CD14-positive monocyte (primary cell): ENCODE results near the gene NUMBL. TPM values are rescaled to one million over a fixed set of nuclear protein-coding genes. Genes with fewer than 3 reads are reported as not detected.

Experiments used
- DNase-seq, 3 donors: peaks; one replicate each; pipeline ENCODE4 v3.0.0-alpha.2; 2011 to 2022
- H2AFZ ChIP-seq: 2 replicates; pipeline ENCODE4 v1.6.0; 2012; ENCODE audit warnings: mild to moderate bottlenecking, low read depth, low read length, inconsistent platforms; ENCODE audit not compliant: insufficient read depth, poor library complexity, severe bottlenecking
- H3K27ac ChIP-seq, 2 donors: 1 replicate in 1 of 2; 2 replicates in 1 of 2; pipeline ENCODE4 v1.5.1; 2012 to 2013; ENCODE audit warnings: low read length in 2 of 2, control low read depth in 1 of 2, inconsistent platforms in 1 of 2, low read depth in 1 of 2, mild to moderate bottlenecking in 1 of 2
- H3K27me3 ChIP-seq, 2 donors: one replicate each; pipeline versions ENCODE4 v1.6.0 to v1.6.1; 2011 to 2013; ENCODE audit warnings: low read length in 2 of 2; ENCODE audit not compliant: control insufficient read depth in 2 of 2, insufficient read depth in 2 of 2
- H3K36me3 ChIP-seq, 2 donors: replicated peaks in 1 of 2; 1 replicate in 1 of 2; 2 replicates in 1 of 2; pipeline versions ENCODE4 v1.5.1 to v1.6.1; 2012 to 2013; ENCODE audit warnings: low read length in 2 of 2, control low read depth in 1 of 2, inconsistent platforms in 1 of 2, mild to moderate bottlenecking in 1 of 2; ENCODE audit not compliant: insufficient read depth in 2 of 2, control insufficient read depth in 1 of 2
- H3K4me1 ChIP-seq, 2 donors: 1 replicate in 1 of 2; 2 replicates in 1 of 2; pipeline versions ENCODE4 v1.5.1 to v1.6.1; 2012 to 2013; ENCODE audit warnings: low read length in 2 of 2, control low read depth in 1 of 2, inconsistent platforms in 1 of 2, mild to moderate bottlenecking in 1 of 2, moderate library complexity in 1 of 2; ENCODE audit not compliant: insufficient read depth in 2 of 2, control insufficient read depth in 1 of 2
- H3K4me2 ChIP-seq: replicated peaks from 2 replicates; pipeline ENCODE3; 2012; ENCODE audit warnings: low read length, moderate library complexity, mild to moderate bottlenecking; ENCODE audit not compliant: poor library complexity, severe bottlenecking; ENCODE audit errors: extremely low read depth
- H3K4me3 ChIP-seq, 3 experiments: fragments of 200-600 bp in 1 of 3; sonication (generic) in 1 of 3; replicated peaks in 1 of 3; 1 replicate in 2 of 3; 2 replicates in 1 of 3; pipeline ENCODE4 v1.5.1; 2011 to 2013; ENCODE audit warnings: low read length in 3 of 3, mild to moderate bottlenecking in 3 of 3, control low read depth in 2 of 3, low read depth in 2 of 3, inconsistent platforms in 1 of 3, moderate library complexity in 1 of 3
- H3K79me2 ChIP-seq: 2 replicates; pipeline ENCODE4 v1.6.0; 2012; ENCODE audit warnings: mild to moderate bottlenecking, control low read depth, inconsistent platforms, low read length, moderate library complexity; ENCODE audit not compliant: insufficient read depth
- H3K9ac ChIP-seq: 2 replicates; pipeline ENCODE4 v1.6.0; 2017; ENCODE audit warnings: low read length, mild to moderate bottlenecking; ENCODE audit not compliant: insufficient read depth, poor library complexity, severe bottlenecking
- H3K9me3 ChIP-seq, 2 donors: replicated peaks in 1 of 2; 1 replicate in 1 of 2; 2 replicates in 1 of 2; pipeline versions ENCODE4 v1.5.1 to v1.6.1; 2012 to 2013; ENCODE audit warnings: low read length in 2 of 2, control low read depth in 1 of 2; ENCODE audit not compliant: control insufficient read depth in 1 of 2, insufficient read depth in 1 of 2
- H4K20me1 ChIP-seq: 2 replicates; pipeline ENCODE4 v1.6.0; 2012; ENCODE audit warnings: mild to moderate bottlenecking, low read length, control low read depth, moderate library complexity; ENCODE audit not compliant: insufficient read depth
- H3K27ac Mint-ChIP-seq, 7 donors: one replicate each; pipeline ENCODE4 v1.8.0; 2020; ENCODE audit warnings: mild to moderate bottlenecking in 7 of 7, mixed read lengths in 7 of 7, moderate library complexity in 6 of 7, inconsistent platforms in 2 of 7
- H3K27me3 Mint-ChIP-seq, 3 donors: one replicate each; pipeline ENCODE4 v1.8.0; 2021 to 2022; ENCODE audit warnings: low read depth in 3 of 3, mild to moderate bottlenecking in 3 of 3, mixed read lengths in 3 of 3, moderate library complexity in 3 of 3, inconsistent platforms in 1 of 3
- H3K36me3 Mint-ChIP-seq, 2 donors: one replicate each; pipeline ENCODE4 v1.8.0; 2020; ENCODE audit warnings: mixed read lengths in 2 of 2, inconsistent platforms in 1 of 2, mild to moderate bottlenecking in 1 of 2
- H3K4me1 Mint-ChIP-seq: one replicate; pipeline ENCODE4 v1.8.0; 2020; ENCODE audit warnings: mild to moderate bottlenecking, mixed read lengths
- H3K4me3 Mint-ChIP-seq, 2 donors: one replicate each; pipeline ENCODE4 v1.8.0; 2020; ENCODE audit warnings: mild to moderate bottlenecking in 2 of 2, mixed read lengths in 2 of 2, moderate library complexity in 1 of 2
- H3K9me3 Mint-ChIP-seq, 7 donors: one replicate each; pipeline ENCODE4 v1.8.0; 2020 to 2022; ENCODE audit warnings: mixed read lengths in 7 of 7, mild to moderate bottlenecking in 6 of 7, moderate library complexity in 6 of 7, inconsistent platforms in 2 of 7
- CTCF ChIP-seq: fragments of 200-600 bp; IDR thresholded peaks from one replicate; pipeline ENCODE4 v1.8.0; 2022; ENCODE audit warnings: antibody characterized with exemption, mild to moderate bottlenecking
- WGBS: methylation state at CpG from one replicate; pipeline ENCODE4 v1.1.5; 2013; ENCODE audit warnings: missing lambda C conversion rate; ENCODE audit not compliant: insufficient coverage; 5-methylcytosine and 5-hydroxymethylcytosine counted together
- intact Hi-C, 2 donors: fragments of 100-400 bp; cut with micrococcal nuclease; formaldehyde crosslinking; loops; one replicate each; pipeline versions ENCODE4 v1.15.0 to v1.15.1; 2023
- polyA plus RNA-seq, 3 donors: library from polyadenylated mRNA; depleted of rRNA in 1 of 3; unstranded in 2 of 3; stranded (reverse) in 1 of 3; fragments of 300-500 nt in 2 of 3; fragments of >200 nt in 1 of 3; fragmentation: Illumina TruSeq in 2 of 3; gene quantifications; 1 replicate in 2 of 3; 2 replicates in 1 of 3; pipeline ENCODE4 v1.2.3, GENCODE V29; 2012 to 2021

NUMBL gene
- polyA plus RNA-seq, 3 donors = 0.12 to 7.2 (median 0.45) TPM

- Histone ChIP-seq H3K27ac (no peak overlapping the region), H3K9ac (no peak overlapping the region), H3K36me3 (no peaks in the 10 kb centered on the region), H4K20me1 (no peaks in the 10 kb centered on the region), H3K4me2 (no peak overlapping the region), H3K27me3 (peaks cover 0 to 3% of the 10 kb centered on the region in 2 donors), H3K79me2 (no peaks in the 10 kb centered on the region), H3K4me1 (peaks cover 11 to 12% of the 10 kb centered on the region in 2 donors), H3K4me3 (no peak overlapping the region), H2AFZ (no peak overlapping the region), H3K9me3 (no peaks in the 10 kb centered on the region)
- TF ChIP-seq CTCF = no peak
- DNase-seq = no peak
- Mint-ChIP-seq H3K36me3 (peaks cover 21 to 29% of the 10 kb centered on the region in 2 donors), H3K4me3 (no peak overlapping the region), H3K4me1 (no peaks in the 10 kb centered on the region), H3K27me3 (peaks cover 0 to 1% (median 0%) of the 10 kb centered on the region in 3 donors), H3K9me3 (peaks cover 0 to 4% (median 0%) of the 10 kb centered on the region in 7 donors), H3K27ac (peak overlapping the region in 4 of 7 donors; percentile 8 to 62 (median 10))
- 95% methylated on average over 3 of the region's 3 CpGs for WGBS
- intact Hi-C loops = no loop called here
Measured at GRCh38 chr19:40685016-40685526, 5.4 kb downstream of the NUMBL start.

DNA sequence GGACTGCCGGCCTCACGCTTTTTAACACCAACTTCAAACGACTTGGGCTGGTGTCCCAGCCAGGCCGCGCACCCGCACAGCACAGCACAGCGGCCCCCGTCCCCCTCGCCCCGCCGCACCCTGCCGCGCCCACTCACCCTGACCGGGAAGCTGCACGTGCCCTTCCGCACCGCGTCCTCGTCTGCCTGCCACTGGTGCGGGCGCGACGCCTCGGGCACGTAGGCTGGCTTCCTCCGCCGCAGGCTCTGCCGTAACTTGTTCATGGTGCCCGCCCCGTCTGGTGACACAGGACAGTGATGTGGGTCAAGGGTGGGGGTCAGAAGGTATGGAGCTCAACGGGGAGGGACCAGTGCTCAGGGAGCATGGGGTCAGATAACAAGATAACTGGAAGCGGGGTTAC lies 6.2 kb downstream of the NUMBL start:
- H3K4me2 ChIP-seq = no peak overlapping the region
- no peak overlapping the region for H2AFZ ChIP-seq
- H3K9me3 Mint-ChIP-seq = peaks cover 0 to 4% (median 0%) of the 10 kb centered on the region in 7 donors
- peak overlapping the region in 1 of 7 donors; percentile 51 for H3K27ac Mint-ChIP-seq
- no peaks in the 10 kb centered on the region for H3K9me3 ChIP-seq
- H3K4me1 Mint-ChIP-seq = no peaks in the 10 kb centered on the region
- 96% methylated on average over 26 of the region's 32 CpGs for WGBS
- H3K9ac ChIP-seq = no peak overlapping the region
- no peaks in the 10 kb centered on the region for H3K27me3 ChIP-seq
- TF ChIP-seq CTCF = no peak
- no peaks in the 10 kb centered on the region for H3K36me3 ChIP-seq
- peaks cover 0 to 1% (median 0%) of the 10 kb centered on the region in 3 donors for H3K27me3 Mint-ChIP-seq
- H3K4me3 Mint-ChIP-seq = no peak overlapping the region
- peaks cover 21 to 32% of the 10 kb centered on the region in 2 donors for H3K36me3 Mint-ChIP-seq
- H3K4me1 ChIP-seq = peaks cover 5 to 7% of the 10 kb centered on the region in 2 donors
- no peak overlapping the region for H3K27ac ChIP-seq
- intact Hi-C loops = no loop called here
- DNase-seq = no peak
- H3K4me3 ChIP-seq = no peak overlapping the region
- H3K79me2 ChIP-seq = no peaks in the 10 kb centered on the region
- no peaks in the 10 kb centered on the region for H4K20me1 ChIP-seq
